Measurements from ENCODE around the gene PP2D1. TPM values are rescaled to one million over a fixed set of nuclear protein-coding genes. Genes with fewer than 3 reads are reported as not detected.

Gene PP2D1
- total RNA-seq, 1 experiment from 2014 or later: not detected

DNA sequence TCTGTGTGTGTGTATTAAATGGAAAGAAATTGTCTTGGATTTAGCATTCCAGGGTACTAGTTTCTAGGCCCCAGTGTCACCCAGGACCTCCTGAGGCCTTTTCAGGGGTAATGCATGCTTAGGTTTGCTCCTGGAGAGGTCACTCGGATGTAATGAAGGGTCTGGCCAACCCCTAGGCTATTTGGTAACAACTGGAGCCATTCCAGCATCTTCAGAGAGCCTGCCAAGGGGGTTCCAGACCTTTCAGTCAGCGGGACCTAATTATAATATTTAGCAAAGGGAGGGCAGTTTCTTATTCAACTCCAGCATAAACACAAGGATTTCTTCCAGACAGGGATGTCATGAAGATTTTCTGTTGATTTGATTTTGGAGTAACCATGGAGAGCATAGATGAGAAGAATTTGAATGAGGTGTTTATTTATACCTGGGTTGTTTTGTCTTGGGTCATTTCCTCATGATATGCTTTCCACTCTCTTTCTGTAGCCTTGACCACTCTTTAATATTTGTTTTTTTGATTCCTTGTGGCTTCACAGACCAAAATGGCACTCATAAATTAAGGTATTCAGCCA, 45.6 kb upstream of the PP2D1 start:
- ATAC-seq: no peak
- ChIA-PET POLR2A (no interaction called here), CTCF (no interaction called here)
- H3K9me3 Mint-ChIP-seq: peaks cover 5% of the 10 kb centered on the region; the same call in 1 of the 2 replicates
- no peaks in the 10 kb centered on the region for H3K4me1 Mint-ChIP-seq
- no peak overlapping the region for H3K27ac Mint-ChIP-seq
- H3K36me3 Mint-ChIP-seq: no peaks in the 10 kb centered on the region
- TF ChIP-seq GRHL2 (CRISPR knock-in tag; IDR thresholded peaks at IDR 0.05; ENCODE audit: insufficient replicate concordance, severe bottlenecking) (no peak), SOX15 (CRISPR knock-in tag; IDR thresholded peaks at IDR 0.05) (no peak), PREB (CRISPR knock-in tag; IDR thresholded peaks at IDR 0.05; ENCODE audit: borderline replicate concordance) (no peak), E2F1 (CRISPR knock-in tag; IDR thresholded peaks at IDR 0.05) (no peak), CREB1 (CRISPR knock-in tag; IDR thresholded peaks at IDR 0.05) (no peak), KAT7 (CRISPR knock-in tag; IDR thresholded peaks at IDR 0.05; ENCODE audit: borderline replicate concordance) (no peak), CBFB (CRISPR knock-in tag; IDR thresholded peaks at IDR 0.05; ENCODE audit: low read depth) (no peak), MXD4 (CRISPR knock-in tag; IDR thresholded peaks at IDR 0.05; ENCODE audit: borderline replicate concordance) (no peak), ELF4 (CRISPR knock-in tag; IDR thresholded peaks at IDR 0.05; ENCODE audit: low read depth) (no peak), ZNF512 (CRISPR knock-in tag; IDR thresholded peaks at IDR 0.05; ENCODE audit: borderline replicate concordance) (no peak), MYBL2 (CRISPR knock-in tag; IDR thresholded peaks at IDR 0.05) (no peak), FOXP4 (CRISPR knock-in tag; IDR thresholded peaks at IDR 0.05) (no peak), NFE2L1 (CRISPR knock-in tag; IDR thresholded peaks at IDR 0.05) (no peak), NR1H2 (CRISPR knock-in tag; IDR thresholded peaks at IDR 0.05) (no peak), OVOL2 (CRISPR knock-in tag; IDR thresholded peaks at IDR 0.05; ENCODE audit: borderline replicate concordance) (no peak), CDX4 (CRISPR knock-in tag; IDR thresholded peaks at IDR 0.05; ENCODE audit: borderline replicate concordance) (no peak)
- TF ChIP-seq, protein P1, sequence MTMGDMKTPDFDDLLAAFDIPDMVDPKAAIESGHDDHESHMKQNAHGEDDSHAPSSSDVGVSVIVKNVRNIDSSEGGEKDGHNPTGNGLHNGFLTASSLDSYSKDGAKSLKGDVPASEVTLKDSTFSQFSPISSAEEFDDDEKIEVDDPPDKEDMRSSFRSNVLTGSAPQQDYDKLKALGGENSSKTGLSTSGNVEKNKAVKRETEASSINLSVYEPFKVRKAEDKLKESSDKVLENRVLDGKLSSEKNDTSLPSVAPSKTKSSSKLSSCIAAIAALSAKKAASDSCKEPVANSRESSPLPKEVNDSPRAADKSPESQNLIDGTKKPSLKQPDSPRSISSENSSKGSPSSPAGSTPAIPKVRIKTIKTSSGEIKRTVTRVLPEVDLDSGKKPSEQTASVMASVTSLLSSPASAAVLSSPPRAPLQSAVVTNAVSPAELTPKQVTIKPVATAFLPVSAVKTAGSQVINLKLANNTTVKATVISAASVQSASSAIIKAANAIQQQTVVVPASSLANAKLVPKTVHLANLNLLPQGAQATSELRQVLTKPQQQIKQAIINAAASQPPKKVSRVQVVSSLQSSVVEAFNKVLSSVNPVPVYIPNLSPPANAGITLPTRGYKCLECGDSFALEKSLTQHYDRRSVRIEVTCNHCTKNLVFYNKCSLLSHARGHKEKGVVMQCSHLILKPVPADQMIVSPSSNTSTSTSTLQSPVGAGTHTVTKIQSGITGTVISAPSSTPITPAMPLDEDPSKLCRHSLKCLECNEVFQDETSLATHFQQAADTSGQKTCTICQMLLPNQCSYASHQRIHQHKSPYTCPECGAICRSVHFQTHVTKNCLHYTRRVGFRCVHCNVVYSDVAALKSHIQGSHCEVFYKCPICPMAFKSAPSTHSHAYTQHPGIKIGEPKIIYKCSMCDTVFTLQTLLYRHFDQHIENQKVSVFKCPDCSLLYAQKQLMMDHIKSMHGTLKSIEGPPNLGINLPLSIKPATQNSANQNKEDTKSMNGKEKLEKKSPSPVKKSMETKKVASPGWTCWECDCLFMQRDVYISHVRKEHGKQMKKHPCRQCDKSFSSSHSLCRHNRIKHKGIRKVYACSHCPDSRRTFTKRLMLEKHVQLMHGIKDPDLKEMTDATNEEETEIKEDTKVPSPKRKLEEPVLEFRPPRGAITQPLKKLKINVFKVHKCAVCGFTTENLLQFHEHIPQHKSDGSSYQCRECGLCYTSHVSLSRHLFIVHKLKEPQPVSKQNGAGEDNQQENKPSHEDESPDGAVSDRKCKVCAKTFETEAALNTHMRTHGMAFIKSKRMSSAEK (CRISPR knock-in tag; IDR thresholded peaks at IDR 0.05; ENCODE audit: borderline replicate concordance): no peak
- H3K27me3 Mint-ChIP-seq (ENCODE audit: low read depth): no peaks in the 10 kb centered on the region
- DNase-seq (ENCODE audit: low spot score): no peak
- no peak overlapping the region for H3K4me3 Mint-ChIP-seq

Measured in WTC11 (cell line).